Lower leg skin (tissue), 4 donors: ENCODE results near the gene ITGA11. TPM values are rescaled to one million over a fixed set of nuclear protein-coding genes. Genes with fewer than 3 reads are reported as not detected.

Experiments
- DNase-seq, 2 donors: peaks; one replicate each; pipeline ENCODE4 v3.0.0-alpha.2; 2019; ENCODE audit warnings: low spot score in 2 of 2
- H3K4me3 ChIP-seq: fragments of 200-600 bp; sonication (generic); 2 replicates; pipeline ENCODE4 v1.5.1; 2017; ENCODE audit warnings: mild to moderate bottlenecking, low read depth; ENCODE audit not compliant: poor library complexity, severe bottlenecking
- CTCF ChIP-seq, 3 donors: fragments of 450-650 bp; IDR thresholded peaks; one replicate each; pipeline ENCODE4 v1.5.1; 2016; ENCODE audit warnings: antibody characterized with exemption in 3 of 3, mild to moderate bottlenecking in 3 of 3, moderate library complexity in 2 of 3
- POLR2A ChIP-seq, 2 donors: fragments of 450-650 bp; IDR thresholded peaks; one replicate each; pipeline ENCODE4 v1.6.1; 2016 to 2017; ENCODE audit warnings: antibody characterized with exemption in 2 of 2, mild to moderate bottlenecking in 1 of 2, moderate library complexity in 1 of 2
- WGBS, 2 donors: methylation state at CpG; one replicate each; pipeline ENCODE4 v1.1.5; 2018; 5-methylcytosine and 5-hydroxymethylcytosine counted together
- intact Hi-C: fragments of 100-400 bp; cut with DNase I; formaldehyde crosslinking; loops from one replicate; pipeline ENCODE4 v1.15.0; 2023; ENCODE audit warnings: low total_unique reads
- total RNA-seq, 4 donors: library from RNA; depleted of rRNA; stranded (reverse); fragments of >200 nt; gene quantifications; one replicate each; pipeline ENCODE4 v1.1.0, GENCODE V29; 2016

Gene ITGA11
- total RNA-seq, 4 donors from 2014 or later: 0.51 to 3.5 (median 2.0) TPM

GRCh38 chr15:68373028-68373427 lies 58.9 kb downstream of the ITGA11 start:
- WGBS, 2 donors: 57 to 62% methylated on average over 3 of the region's 3 CpGs
- peak in 1 of 2 donors; percentile 63 for DNase-seq
- no peak for TF ChIP-seq CTCF (IDR thresholded peaks at IDR 0.05)
- no peak for TF ChIP-seq POLR2A (IDR thresholded peaks at IDR 0.05)
- H3K4me3 ChIP-seq: no peak overlapping the region
- intact Hi-C loops: no loop called here

- TF ChIP-seq CTCF (IDR thresholded peaks at IDR 0.05) (no peak), POLR2A (IDR thresholded peaks at IDR 0.05) (no peak)
- intact Hi-C loops: no loop called here
- 88 to 89% methylated on average over 11 to 12 of the region's 12 CpGs for WGBS, 2 donors
- no peak overlapping the region for H3K4me3 ChIP-seq
- peak in 1 of 2 donors; percentile 67 for DNase-seq
These were observed 59.6 kb downstream of the ITGA11 start for GRCh38 chr15:68372291-68372811.

- intact Hi-C loops: no loop called here
- TF ChIP-seq POLR2A (IDR thresholded peaks at IDR 0.05) (no peak), CTCF (IDR thresholded peaks at IDR 0.05) (no peak)
- H3K4me3 ChIP-seq: no peak overlapping the region
- peak in 1 of 2 donors; percentile 37 for DNase-seq
- WGBS, 2 donors: 96 to 98% methylated on average over 4 of the region's 4 CpGs
These were observed 60.1 kb downstream of the ITGA11 start for GRCh38 chr15:68371851-68372250.

- no peak overlapping the region for H3K4me3 ChIP-seq
- intact Hi-C loops: no loop called here
- WGBS, 2 donors: 55 to 58% methylated on average over 6 of the region's 6 CpGs
- TF ChIP-seq CTCF (IDR thresholded peaks at IDR 0.05): no peak
- TF ChIP-seq POLR2A (IDR thresholded peaks at IDR 0.05): no peak
- peak in 1 of 2 donors; percentile 23 for DNase-seq
These were observed 60.8 kb downstream of the ITGA11 start for GRCh38 chr15:68371160-68371559.

GRCh38 chr15:68370768-68371151 lies 61.2 kb downstream of the ITGA11 start:
- WGBS, 2 donors: 73 to 78% methylated on average over 9 of the region's 9 CpGs
- DNase-seq: peak in 1 of 2 donors; percentile 79
- intact Hi-C loops: no loop called here
- H3K4me3 ChIP-seq: no peak overlapping the region
- TF ChIP-seq CTCF (IDR thresholded peaks at IDR 0.05): no peak
- no peak for TF ChIP-seq POLR2A (IDR thresholded peaks at IDR 0.05)
